Osteoblast (primary cell): ENCODE data around the gene CATSPER2. TPM values are rescaled to one million over a fixed set of nuclear protein-coding genes. Genes with fewer than 3 reads are reported as not detected.
"Not testable (repeated sequence)": the region's sequence is repeated elsewhere in the genome, so short reads cannot be mapped to it uniquely, and the experiment has no call there.

Experiments
- DNase-seq: peaks from one replicate; pipeline ENCODE4 v3.0.0; 2011; ENCODE audit warnings: low spot score, mixed read lengths; ENCODE audit not compliant: insufficient read length; ENCODE audit errors: missing footprints
- H2AFZ ChIP-seq: 2 replicates; pipeline ENCODE4 v1.6.0; 2011; ENCODE audit warnings: mild to moderate bottlenecking, low read length
- H3K27ac ChIP-seq: 2 replicates; pipeline ENCODE4 v1.5.1; 2011; ENCODE audit warnings: mild to moderate bottlenecking, low read depth, low read length, moderate library complexity
- H3K27me3 ChIP-seq: 2 replicates; pipeline ENCODE4 v1.6.0; 2012; ENCODE audit warnings: mild to moderate bottlenecking, control low read depth, inconsistent platforms, low read length, moderate library complexity; ENCODE audit not compliant: insufficient read depth
- H3K36me3 ChIP-seq: 2 replicates; pipeline ENCODE4 v1.5.1; 2011; ENCODE audit warnings: mild to moderate bottlenecking, low read length, control low read depth, moderate library complexity; ENCODE audit not compliant: insufficient read depth
- H3K4me1 ChIP-seq: 2 replicates; pipeline ENCODE4 v1.5.1; 2011; ENCODE audit warnings: mild to moderate bottlenecking, low read length, control low read depth, moderate library complexity; ENCODE audit not compliant: insufficient read depth
- H3K4me2 ChIP-seq: 2 replicates; pipeline ENCODE4 v1.6.0; 2011; ENCODE audit warnings: mild to moderate bottlenecking, low read length; ENCODE audit not compliant: insufficient read depth
- H3K4me3 ChIP-seq: fragments of 200-600 bp; sonication (generic); 3 replicates; pipeline ENCODE4 v1.5.1; 2012; ENCODE audit warnings: mild to moderate bottlenecking, low read length, inconsistent platforms; ENCODE audit not compliant: insufficient read depth
- H3K79me2 ChIP-seq: 2 replicates; pipeline ENCODE4 v1.6.0; 2012; ENCODE audit warnings: mild to moderate bottlenecking, low read length, control low read depth, inconsistent platforms; ENCODE audit not compliant: insufficient read depth
- H3K9me3 ChIP-seq: 2 replicates; pipeline ENCODE4 v1.5.1; 2011; ENCODE audit warnings: low read depth, low read length, control low read depth
- H4K20me1 ChIP-seq: 2 replicates; pipeline ENCODE4 v1.6.0; 2012; ENCODE audit warnings: mild to moderate bottlenecking, low read length, control low read depth; ENCODE audit not compliant: insufficient read depth
- total RNA-seq: library from RNA; depleted of rRNA; stranded (reverse); fragments of >200 nt; gene quantifications from 2 replicates; pipeline ENCODE4 v1.2.3, GENCODE V29; 2012
- TF ChIP-seq, protein P1 (sequence below): IDR thresholded peaks from 2 replicates; pipeline ENCODE4 v1.5.1; 2011; ENCODE audit warnings: mild to moderate bottlenecking, low read depth, low read length, moderate library complexity; ENCODE audit errors: extremely low read depth

The CATSPER2 gene
- 1.1 and 3.8 TPM in 2 replicates for total RNA-seq

DNA sequence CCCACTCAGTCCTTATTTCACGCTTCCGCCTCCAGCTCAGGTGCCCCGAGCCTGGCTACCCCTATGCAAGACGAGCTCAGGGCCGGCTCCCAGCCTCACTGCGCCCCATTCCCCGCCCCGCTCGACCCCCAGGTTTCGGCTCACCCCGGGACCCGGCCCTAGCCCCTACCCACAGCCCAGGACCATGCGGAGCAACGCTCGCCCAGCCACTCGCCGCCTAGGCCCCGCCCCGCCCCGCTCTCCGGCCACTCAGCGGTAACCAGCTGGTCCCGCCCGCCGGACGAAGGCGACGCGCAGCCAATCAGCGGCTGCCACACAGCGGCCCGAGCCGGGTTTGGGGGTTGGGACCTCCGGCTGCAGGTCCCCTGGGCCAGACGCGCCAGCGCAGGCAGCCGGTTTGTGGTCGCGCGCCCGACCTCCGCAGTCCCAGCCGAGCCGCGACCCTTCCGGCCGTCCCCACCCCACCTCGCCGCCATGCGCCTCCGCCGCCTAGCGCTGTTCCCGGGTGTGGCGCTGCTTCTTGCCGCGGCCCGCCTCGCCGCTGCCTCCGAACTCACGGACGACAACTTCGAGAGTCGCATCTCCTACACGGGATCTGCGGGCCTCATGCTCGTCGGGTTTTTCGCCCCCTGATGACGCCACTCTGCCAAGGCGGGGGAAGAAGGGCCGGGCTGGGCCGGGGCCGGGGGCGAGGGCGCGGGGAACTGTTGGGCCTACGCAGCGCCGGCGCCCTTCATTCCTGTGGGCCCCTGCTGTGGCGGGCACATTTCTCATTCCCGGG lies at the start of gene CATSPER2:
Gene CATSPER2 (minus strand): TSS at position 196 of the 781 bp plus-strand sequence. CDS start 783 bp downstream, outside the sequence.
- Histone ChIP-seq H3K27ac (no peak within 1 kb of the TSS), H2AFZ (no peak within 1 kb of the TSS), H3K9me3 (no peaks in the 10 kb centered on the region), H3K4me2 (no peak within 1 kb of the TSS), H3K4me1 (no peaks in the 10 kb centered on the region), H4K20me1 (no peaks in the 10 kb centered on the region), H3K4me3 (no peak within 1 kb of the TSS), H3K27me3 (no peaks in the 10 kb centered on the region), H3K79me2 (no peaks in the 10 kb centered on the region), H3K36me3 (no peaks in the 10 kb centered on the region)
- DNase-seq, result no peak
- TF ChIP-seq, protein P1, sequence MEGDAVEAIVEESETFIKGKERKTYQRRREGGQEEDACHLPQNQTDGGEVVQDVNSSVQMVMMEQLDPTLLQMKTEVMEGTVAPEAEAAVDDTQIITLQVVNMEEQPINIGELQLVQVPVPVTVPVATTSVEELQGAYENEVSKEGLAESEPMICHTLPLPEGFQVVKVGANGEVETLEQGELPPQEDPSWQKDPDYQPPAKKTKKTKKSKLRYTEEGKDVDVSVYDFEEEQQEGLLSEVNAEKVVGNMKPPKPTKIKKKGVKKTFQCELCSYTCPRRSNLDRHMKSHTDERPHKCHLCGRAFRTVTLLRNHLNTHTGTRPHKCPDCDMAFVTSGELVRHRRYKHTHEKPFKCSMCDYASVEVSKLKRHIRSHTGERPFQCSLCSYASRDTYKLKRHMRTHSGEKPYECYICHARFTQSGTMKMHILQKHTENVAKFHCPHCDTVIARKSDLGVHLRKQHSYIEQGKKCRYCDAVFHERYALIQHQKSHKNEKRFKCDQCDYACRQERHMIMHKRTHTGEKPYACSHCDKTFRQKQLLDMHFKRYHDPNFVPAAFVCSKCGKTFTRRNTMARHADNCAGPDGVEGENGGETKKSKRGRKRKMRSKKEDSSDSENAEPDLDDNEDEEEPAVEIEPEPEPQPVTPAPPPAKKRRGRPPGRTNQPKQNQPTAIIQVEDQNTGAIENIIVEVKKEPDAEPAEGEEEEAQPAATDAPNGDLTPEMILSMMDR, result no peak

- H3K27ac ChIP-seq, H3K4me1 ChIP-seq, H3K79me2 ChIP-seq, H3K9me3 ChIP-seq, H3K4me2 ChIP-seq, H3K36me3 ChIP-seq, DNase-seq, H2AFZ ChIP-seq, H3K27me3 ChIP-seq, H4K20me1 ChIP-seq, H3K4me3 ChIP-seq: not testable (repeated sequence)
Observed at GRCh38 chr15:43693148-43694022, 44.7 kb upstream of the CATSPER2 start, which contains the start of gene CKMT1A. Gene CKMT1A, plus strand, starts transcription at chr15:43693859. Its CDS starts 192 bp downstream, at chr15:43694051.

GRCh38 chr15:43692679-43693078 lies 44.0 kb upstream of the CATSPER2 start:
- H3K36me3 ChIP-seq, H3K27ac ChIP-seq, H2AFZ ChIP-seq, H4K20me1 ChIP-seq, H3K27me3 ChIP-seq, H3K4me3 ChIP-seq, H3K4me1 ChIP-seq, H3K79me2 ChIP-seq, H3K4me2 ChIP-seq, H3K9me3 ChIP-seq, DNase-seq: not testable (repeated sequence)

GRCh38 chr15:43689604-43690301 lies 41.1 kb upstream of the CATSPER2 start:
- H3K36me3 ChIP-seq, H3K4me2 ChIP-seq, DNase-seq, H3K9me3 ChIP-seq, H3K27me3 ChIP-seq, H3K27ac ChIP-seq, H3K4me3 ChIP-seq, H3K79me2 ChIP-seq, H2AFZ ChIP-seq, H3K4me1 ChIP-seq, H4K20me1 ChIP-seq: not testable (repeated sequence)

DNA sequence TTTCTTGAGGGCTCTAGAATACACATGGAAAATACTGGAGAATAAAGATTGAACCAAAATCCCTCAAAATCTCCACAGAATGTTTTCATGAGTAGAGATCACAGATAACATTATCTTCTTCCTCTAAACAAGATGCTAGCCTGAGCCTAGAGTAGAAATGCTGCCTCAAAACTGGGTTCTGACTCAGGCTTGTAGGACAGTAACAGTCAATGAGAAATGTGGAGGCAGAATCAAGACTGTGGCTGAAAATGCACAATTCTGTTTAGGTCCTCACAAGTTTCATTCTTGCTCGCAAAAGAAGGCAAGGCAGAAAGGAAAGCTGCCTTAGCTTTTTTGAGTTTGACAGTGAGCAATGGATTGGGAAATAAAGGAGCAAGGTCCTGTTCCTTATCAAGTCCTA lies 25.5 kb upstream of the CATSPER2 start:
- H3K4me3 ChIP-seq, H3K79me2 ChIP-seq, H2AFZ ChIP-seq, H3K9me3 ChIP-seq, H3K36me3 ChIP-seq, H3K4me2 ChIP-seq, H4K20me1 ChIP-seq, H3K27me3 ChIP-seq, H3K4me1 ChIP-seq, DNase-seq, H3K27ac ChIP-seq: not testable (repeated sequence)

DNA sequence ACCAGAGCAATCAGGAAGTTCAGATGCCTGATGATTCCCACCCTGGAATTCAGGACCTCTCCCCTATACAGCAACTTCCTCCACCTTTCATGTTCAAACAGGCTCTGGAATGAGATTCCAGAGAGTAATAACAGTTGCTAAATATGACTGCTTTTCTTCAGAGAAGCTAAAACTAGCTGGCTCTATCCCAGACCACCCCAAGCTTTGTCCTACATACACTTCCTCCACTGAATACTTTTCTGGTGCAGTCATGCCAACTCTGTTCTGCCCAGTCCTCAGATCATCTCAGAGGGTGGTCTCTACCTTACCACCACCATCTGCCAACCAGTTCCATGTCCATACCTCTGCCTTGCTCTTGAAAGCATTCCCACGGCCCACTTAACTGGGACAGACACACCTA lies 17.5 kb upstream of the CATSPER2 start:
- H3K79me2 ChIP-seq, DNase-seq, H3K9me3 ChIP-seq, H3K27me3 ChIP-seq, H3K27ac ChIP-seq, H3K4me2 ChIP-seq, H3K4me3 ChIP-seq, H4K20me1 ChIP-seq, H2AFZ ChIP-seq, H3K36me3 ChIP-seq, H3K4me1 ChIP-seq: not testable (repeated sequence)

DNA sequence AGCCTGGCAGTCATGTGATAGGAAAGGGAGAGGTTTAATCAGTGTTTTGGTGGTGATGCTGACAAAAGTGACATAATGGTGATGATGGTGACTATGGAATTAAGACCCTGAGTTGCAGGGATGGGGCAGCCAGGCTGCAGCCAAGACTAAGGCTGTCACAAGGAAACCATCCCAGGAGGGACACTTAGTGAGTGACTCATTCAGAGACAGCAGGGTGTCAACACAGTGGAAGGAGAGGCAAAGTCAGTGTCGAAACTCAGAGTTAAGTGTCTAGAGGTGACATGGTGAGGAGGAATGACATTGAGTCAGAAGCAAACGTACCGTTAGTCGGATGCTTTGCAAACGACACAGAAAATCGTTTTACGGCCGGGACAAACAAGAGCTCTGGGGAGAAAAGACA lies 14.7 kb upstream of the CATSPER2 start:
- not testable (repeated sequence) for H3K27ac ChIP-seq, H3K79me2 ChIP-seq, H3K27me3 ChIP-seq, H3K4me2 ChIP-seq, H3K9me3 ChIP-seq, H3K4me1 ChIP-seq, H4K20me1 ChIP-seq, H3K4me3 ChIP-seq, H2AFZ ChIP-seq, H3K36me3 ChIP-seq, DNase-seq
